Tibial nerve (tissue), 4 donors: ENCODE measurements around the gene MAP10. TPM values are rescaled to one million over a fixed set of nuclear protein-coding genes. Genes with fewer than 3 reads are reported as not detected.

ENCODE experiments used
- DNase-seq, 2 donors: peaks; one replicate each; pipeline ENCODE4 v3.0.0-alpha.2; 2019; ENCODE audit warnings: low spot score in 2 of 2
- H3K27ac ChIP-seq, 4 donors: fragments of 200-600 bp; sonication (generic) in 3 of 4; one replicate each; pipeline ENCODE4 v1.5.1; 2017 to 2019; ENCODE audit warnings: mild to moderate bottlenecking in 1 of 4
- H3K27me3 ChIP-seq, 2 donors: fragments of 200-600 bp; sonication (generic) in 1 of 2; one replicate each; pipeline versions ENCODE4 v1.5.1 to v1.6.0; 2017 to 2019
- H3K36me3 ChIP-seq, 3 donors: fragments of 200-600 bp; sonication (generic); one replicate each; pipeline ENCODE4 v1.5.1; 2018 to 2019
- H3K4me1 ChIP-seq, 4 donors: fragments of 200-600 bp; sonication (generic) in 3 of 4; one replicate each; pipeline ENCODE4 v1.5.1; 2017 to 2019
- H3K4me3 ChIP-seq, 4 donors: fragments of 200-600 bp; sonication (generic) in 3 of 4; one replicate each; pipeline ENCODE4 v1.5.1; 2017 to 2019; ENCODE audit warnings: mild to moderate bottlenecking in 1 of 4, moderate library complexity in 1 of 4
- H3K9me3 ChIP-seq, 4 donors: fragments of 200-600 bp; sonication (generic) in 3 of 4; one replicate each; pipeline ENCODE4 v1.5.1; 2017 to 2019
- EP300 ChIP-seq, 2 donors: sonication (generic); formaldehyde crosslinking; IDR thresholded peaks; one replicate each; pipeline ENCODE4 v1.6.1; 2017; ENCODE audit warnings: antibody characterized with exemption in 2 of 2, mild to moderate bottlenecking in 1 of 2
- POLR2A ChIP-seq, 2 donors: fragments of 450-650 bp; IDR thresholded peaks; one replicate each; pipeline ENCODE4 v1.6.1; 2017; ENCODE audit warnings: antibody characterized with exemption in 2 of 2, mild to moderate bottlenecking in 2 of 2, moderate library complexity in 2 of 2
- WGBS, 2 donors: methylation state at CpG; one replicate each; pipeline ENCODE4 v1.1.5; 2018; 5-methylcytosine and 5-hydroxymethylcytosine counted together
- total RNA-seq, 4 donors: library from RNA; depleted of rRNA; stranded (reverse); fragments of >200 nt; gene quantifications; one replicate each; pipeline ENCODE4 v1.1.0, GENCODE V29; 2016
- TF ChIP-seq, protein P1 (sequence below), 5 experiments: fragments of 200-600 bp in 3 of 5; fragments of 450-650 bp in 2 of 5; sonication (generic) in 3 of 5; IDR thresholded peaks; one replicate each; pipeline ENCODE4 v1.5.1; 2016 to 2019; ENCODE audit warnings: antibody characterized with exemption in 5 of 5, mild to moderate bottlenecking in 3 of 5, moderate library complexity in 2 of 5

Gene MAP10
- total RNA-seq, 4 donors from 2014 or later = 2.5 to 3.7 (median 3.2) TPM

DNA sequence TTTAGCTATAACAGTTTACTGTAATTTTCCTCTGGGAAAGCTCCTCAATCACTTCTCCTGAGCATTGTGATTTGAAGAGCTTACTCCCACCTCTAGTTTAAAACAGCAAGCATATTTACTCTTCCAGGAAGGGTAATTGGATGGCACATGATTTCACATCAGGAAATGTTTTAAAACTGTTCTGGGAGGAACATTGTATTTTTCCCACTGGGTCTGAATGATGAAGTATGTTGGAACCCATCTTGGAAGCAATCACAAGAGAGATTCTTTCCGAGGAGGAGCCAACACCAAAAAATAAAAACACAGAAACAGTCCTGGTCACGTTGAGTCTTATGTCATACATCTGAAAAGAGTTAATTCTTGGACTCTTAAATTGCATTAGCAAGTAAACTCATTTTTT is 17.3 kb downstream of the MAP10 start:
- no peaks in the 10 kb centered on the region for H3K27me3 ChIP-seq
- peaks cover 0 to 5% (median 0%) of the 10 kb centered on the region in 4 donors for H3K9me3 ChIP-seq
- H3K27ac ChIP-seq = no peak overlapping the region
- TF ChIP-seq, protein P1, sequence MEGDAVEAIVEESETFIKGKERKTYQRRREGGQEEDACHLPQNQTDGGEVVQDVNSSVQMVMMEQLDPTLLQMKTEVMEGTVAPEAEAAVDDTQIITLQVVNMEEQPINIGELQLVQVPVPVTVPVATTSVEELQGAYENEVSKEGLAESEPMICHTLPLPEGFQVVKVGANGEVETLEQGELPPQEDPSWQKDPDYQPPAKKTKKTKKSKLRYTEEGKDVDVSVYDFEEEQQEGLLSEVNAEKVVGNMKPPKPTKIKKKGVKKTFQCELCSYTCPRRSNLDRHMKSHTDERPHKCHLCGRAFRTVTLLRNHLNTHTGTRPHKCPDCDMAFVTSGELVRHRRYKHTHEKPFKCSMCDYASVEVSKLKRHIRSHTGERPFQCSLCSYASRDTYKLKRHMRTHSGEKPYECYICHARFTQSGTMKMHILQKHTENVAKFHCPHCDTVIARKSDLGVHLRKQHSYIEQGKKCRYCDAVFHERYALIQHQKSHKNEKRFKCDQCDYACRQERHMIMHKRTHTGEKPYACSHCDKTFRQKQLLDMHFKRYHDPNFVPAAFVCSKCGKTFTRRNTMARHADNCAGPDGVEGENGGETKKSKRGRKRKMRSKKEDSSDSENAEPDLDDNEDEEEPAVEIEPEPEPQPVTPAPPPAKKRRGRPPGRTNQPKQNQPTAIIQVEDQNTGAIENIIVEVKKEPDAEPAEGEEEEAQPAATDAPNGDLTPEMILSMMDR (IDR thresholded peaks at IDR 0.05) = no peak
- peak in 1 of 2 donors; percentile 46 for TF ChIP-seq EP300 (IDR thresholded peaks at IDR 0.05)
- no peak for DNase-seq
- no peaks in the 10 kb centered on the region for H3K4me1 ChIP-seq
- WGBS, 2 donors = 50 to 58% methylated on average over 2 of the region's 2 CpGs
- H3K36me3 ChIP-seq = no peaks in the 10 kb centered on the region
- no peak overlapping the region for H3K4me3 ChIP-seq

DNA sequence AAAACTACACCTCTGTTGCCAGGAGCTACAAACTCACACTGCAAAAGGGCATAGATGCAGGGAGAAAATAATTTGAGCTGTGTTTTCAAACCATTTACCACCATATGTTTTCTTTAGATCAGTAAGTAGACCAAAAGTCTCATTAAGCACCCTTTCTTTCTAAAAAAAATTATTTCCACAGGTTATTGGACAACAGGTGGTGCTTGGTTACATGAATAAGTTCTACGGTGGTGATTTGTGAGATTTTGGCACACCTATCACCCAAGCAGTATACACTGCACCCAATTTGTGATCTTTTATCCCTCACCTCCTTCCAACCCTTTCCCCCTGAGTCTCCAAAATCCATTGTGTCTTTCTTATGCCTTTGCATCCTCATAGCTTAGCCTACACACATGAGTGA is 21.1 kb downstream of the MAP10 start:
- Histone ChIP-seq H3K4me1 (no peaks in the 10 kb centered on the region), H3K27ac (no peak overlapping the region), H3K36me3 (no peaks in the 10 kb centered on the region), H3K4me3 (no peak overlapping the region), H3K27me3 (no peaks in the 10 kb centered on the region), H3K9me3 (peaks cover 0 to 5% (median 0%) of the 10 kb centered on the region in 4 donors)
- WGBS, 2 donors = 91 to 92% methylated on average over 1 of the region's 1 CpG
- no peak for TF ChIP-seq POLR2A (IDR thresholded peaks at IDR 0.05)
- no peak for TF ChIP-seq EP300 (IDR thresholded peaks at IDR 0.05)
- TF ChIP-seq, protein P1 (IDR thresholded peaks at IDR 0.05) = no peak
- DNase-seq = no peak

DNA sequence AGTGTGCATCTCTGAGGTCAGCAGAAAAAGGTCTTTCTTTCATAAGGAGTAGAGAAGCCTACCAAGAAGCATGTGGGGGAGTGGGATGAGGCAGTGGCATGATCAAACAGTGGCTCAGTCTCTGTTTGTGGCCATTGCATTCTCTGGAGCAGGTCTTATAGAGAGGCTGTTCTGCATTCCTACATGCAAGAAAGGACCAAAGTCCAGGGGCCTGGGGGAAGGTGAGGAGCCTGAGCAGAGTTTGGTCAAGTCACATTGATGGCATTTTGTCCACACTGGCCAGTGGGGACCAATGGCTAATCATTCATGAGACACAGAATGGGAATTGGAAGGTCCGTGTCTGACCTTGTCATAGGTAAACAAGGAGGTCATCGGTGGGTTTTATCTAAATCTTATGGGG is 25.4 kb downstream of the MAP10 start:
- Histone ChIP-seq H3K9me3 (peaks cover 0 to 5% (median 0%) of the 10 kb centered on the region in 4 donors), H3K36me3 (no peaks in the 10 kb centered on the region), H3K27ac (no peak overlapping the region), H3K4me1 (no peaks in the 10 kb centered on the region), H3K27me3 (no peaks in the 10 kb centered on the region), H3K4me3 (no peak overlapping the region)
- no peak for DNase-seq
- TF ChIP-seq EP300 (IDR thresholded peaks at IDR 0.05) = no peak
- TF ChIP-seq, protein P1 (IDR thresholded peaks at IDR 0.05) = no peak
- TF ChIP-seq POLR2A (IDR thresholded peaks at IDR 0.05) = no peak
- 91 to 98% methylated on average over 2 of the region's 2 CpGs for WGBS, 2 donors

DNA sequence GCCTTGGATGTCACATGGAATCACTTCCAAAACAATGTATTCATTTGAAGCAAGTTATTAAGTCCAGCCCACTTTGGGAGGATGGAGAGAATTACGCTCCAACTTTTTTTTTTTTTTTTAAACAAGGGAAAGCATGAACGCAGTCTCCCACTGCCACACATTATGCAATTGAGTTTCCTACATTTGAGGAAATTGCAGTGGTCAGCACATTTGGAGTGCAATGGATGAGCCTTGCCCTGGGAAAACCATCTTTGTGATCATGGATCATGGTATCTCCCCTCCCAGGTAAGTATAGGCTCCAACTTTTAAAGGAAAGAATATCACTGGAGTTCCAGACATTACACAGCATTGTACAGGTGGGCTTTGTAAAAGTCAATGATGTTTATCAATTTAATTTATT is 26.7 kb downstream of the MAP10 start:
- H3K9me3 ChIP-seq = no peaks in the 10 kb centered on the region
- H3K4me3 ChIP-seq = no peak overlapping the region
- no peak for DNase-seq
- H3K4me1 ChIP-seq = no peaks in the 10 kb centered on the region
- no peaks in the 10 kb centered on the region for H3K36me3 ChIP-seq
- no peak for TF ChIP-seq EP300 (IDR thresholded peaks at IDR 0.05)
- TF ChIP-seq, protein P1 (IDR thresholded peaks at IDR 0.05) = no peak
- no peak for TF ChIP-seq POLR2A (IDR thresholded peaks at IDR 0.05)
- no peaks in the 10 kb centered on the region for H3K27me3 ChIP-seq
- H3K27ac ChIP-seq = no peak overlapping the region
- WGBS, 2 donors = 79 to 96% methylated on average over 2 of the region's 2 CpGs

DNA sequence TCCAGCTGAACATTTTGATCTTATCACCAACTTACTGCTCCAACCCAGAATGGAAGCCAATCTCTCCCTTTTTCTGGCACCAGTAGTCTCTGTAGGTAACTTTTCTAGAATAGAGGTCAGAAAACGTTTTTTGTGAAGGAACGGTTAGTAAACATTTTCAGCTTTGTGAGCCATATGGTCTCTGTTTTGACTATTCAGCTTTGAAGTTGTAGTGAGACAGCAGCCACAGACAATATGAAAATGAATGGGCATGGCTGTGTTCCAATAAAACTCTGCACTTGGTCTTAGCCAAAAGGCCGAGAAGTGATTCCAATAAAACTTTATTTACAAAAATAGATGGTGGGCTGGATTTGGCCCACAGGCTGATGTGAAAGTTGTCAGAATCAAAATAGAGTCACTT is 28.9 kb downstream of the MAP10 start:
- DNase-seq = no peak
- Histone ChIP-seq H3K4me1 (no peaks in the 10 kb centered on the region), H3K9me3 (no peaks in the 10 kb centered on the region), H3K27me3 (no peaks in the 10 kb centered on the region), H3K27ac (no peak overlapping the region), H3K36me3 (no peaks in the 10 kb centered on the region), H3K4me3 (no peak overlapping the region)
- 50 to 62% methylated on average over 3 of the region's 3 CpGs for WGBS, 2 donors
- no peak for TF ChIP-seq POLR2A (IDR thresholded peaks at IDR 0.05)
- TF ChIP-seq EP300 (IDR thresholded peaks at IDR 0.05) = no peak
- TF ChIP-seq, protein P1 (IDR thresholded peaks at IDR 0.05) = no peak
